ENCODE measurements around the gene PRCD.
"Not testable (repeated sequence)": the region's sequence is repeated elsewhere in the genome, so short reads cannot be mapped to it uniquely, and the experiment has no call there.

Gene PRCD

GRCh38 chr17:76506408-76507345 lies 33.2 kb upstream of the PRCD start:
- peak; percentile 50 for DNase-seq

DNA sequence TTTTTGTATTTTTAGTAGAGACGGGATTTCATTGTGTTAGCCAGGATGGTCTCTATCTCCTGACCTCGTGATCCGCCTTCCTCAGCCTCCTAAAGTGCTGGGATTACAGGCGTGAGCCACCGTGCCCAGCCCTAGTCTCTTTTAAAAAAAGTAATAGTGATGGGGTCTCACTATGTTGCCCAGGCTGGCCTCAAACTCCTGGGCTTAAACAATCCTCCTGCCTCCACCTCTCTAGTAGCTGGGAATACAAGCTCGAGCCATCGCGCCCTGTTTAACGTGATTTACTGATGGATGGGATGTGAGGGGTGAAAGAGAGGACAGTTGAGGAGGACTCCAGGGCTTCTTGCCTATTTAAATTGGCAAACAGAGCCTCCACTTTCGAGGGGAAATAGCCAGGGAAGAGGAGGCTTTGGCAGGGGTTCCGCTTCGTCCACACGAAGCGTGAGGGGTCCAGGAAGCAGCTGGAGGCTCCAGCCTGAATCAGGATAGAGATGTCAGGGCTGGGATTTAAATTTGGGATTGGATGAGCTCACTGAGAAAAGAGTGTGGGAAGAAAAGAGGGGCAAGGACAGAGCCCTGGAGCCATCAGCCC lies 31.3 kb upstream of the PRCD start:
- DNase-seq, result not testable (repeated sequence)

DNA sequence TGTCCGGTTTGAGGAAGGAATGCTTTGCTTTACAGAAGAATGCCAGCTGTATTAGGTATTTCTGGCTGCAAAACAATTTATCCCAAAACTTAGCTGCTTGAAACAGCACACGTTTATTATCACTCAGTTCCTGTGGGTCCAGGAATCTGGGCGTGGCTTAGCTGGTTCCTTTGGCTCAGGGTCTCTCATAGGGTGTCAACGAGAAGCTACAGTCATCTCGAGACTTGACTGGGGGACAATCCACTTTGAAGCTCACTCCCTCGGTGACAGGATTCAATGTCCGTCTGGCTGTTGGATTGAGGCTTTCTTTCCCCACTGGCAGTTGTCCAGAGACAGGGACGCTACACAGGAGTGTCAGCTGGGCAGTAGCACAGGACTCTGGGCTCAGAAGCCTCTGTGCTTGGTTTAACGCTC lies 29.0 kb upstream of the PRCD start:
- no peak for DNase-seq

DNA sequence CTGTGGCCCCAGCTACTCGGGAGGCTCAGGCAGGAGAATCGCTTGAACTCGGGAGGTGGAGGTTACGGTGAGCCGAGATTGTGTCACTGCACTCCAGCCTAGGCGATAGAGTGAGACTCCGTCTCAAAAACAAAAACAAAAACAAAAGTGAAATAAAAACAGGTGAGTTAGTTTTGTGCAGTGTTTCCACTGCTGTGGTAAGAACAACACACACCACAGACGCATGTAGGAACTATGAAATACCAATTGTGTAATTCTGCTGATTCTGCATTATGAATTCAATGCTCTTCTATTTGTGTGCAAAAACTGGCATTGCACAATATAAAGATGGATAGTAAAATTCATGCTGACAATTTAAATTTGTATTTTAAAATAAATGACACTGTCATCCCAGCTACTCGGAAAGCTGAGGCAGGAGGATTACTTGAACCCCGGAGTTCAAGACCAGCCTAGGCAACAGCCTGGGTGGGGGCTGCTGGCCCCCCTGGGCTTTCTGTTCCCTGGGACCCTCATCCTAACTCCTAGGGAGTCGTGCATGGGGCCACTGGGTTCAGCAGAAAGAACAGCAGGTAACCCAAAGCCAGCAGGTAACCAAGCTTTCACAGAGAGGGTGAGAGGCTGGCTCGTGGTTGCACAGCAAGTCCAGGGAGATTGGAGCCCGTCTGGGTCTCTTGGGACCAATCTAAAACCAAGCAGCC lies 28.0 kb upstream of the PRCD start:
- DNase-seq, result no peak

DNA sequence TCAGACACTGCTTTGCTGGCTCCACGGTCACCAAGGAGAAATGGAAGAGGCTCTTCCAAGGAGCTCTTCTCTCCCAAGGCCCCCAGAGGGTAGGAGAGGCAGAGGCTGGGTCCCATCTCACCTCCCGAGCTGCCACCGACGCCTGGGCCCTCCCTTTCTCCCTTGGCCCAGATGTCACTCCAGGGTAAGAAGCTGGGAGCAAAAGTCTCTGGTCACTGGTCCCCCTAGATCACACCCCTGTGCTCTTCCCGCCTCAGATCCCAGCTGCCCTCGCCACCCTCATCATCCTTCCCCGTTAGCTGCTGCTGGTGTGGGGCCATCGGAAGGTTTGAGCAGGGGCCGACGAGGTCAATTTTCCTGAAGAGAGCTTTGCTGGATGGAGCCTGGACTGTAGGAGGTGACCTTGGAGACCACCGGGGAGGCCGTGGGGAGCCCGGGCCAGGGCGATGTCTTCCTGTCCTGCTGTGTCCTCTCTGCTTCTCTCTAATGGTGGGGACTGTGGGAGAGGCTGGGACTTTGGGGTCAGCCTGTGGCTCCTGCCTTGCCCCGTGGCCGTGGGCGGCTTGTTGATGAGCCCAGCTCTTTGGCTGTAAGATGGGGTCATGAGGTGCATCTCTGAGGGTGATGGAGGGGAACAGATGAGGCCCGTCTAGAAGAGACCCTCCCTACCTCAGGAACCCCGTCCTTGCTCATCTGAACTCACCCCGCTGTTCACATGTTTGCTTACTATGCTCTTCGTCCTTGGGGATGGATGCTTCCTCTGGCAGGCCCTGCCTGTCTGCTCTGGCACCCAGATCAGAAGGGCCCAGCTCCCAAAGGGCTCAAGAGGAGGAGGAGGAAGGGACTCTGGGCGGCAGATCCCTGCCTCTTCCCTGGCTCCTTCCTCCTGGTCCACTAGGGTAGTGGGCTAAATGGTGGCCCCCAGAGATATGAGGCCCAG lies 27.2 kb upstream of the PRCD start:
- no peak for DNase-seq

DNA sequence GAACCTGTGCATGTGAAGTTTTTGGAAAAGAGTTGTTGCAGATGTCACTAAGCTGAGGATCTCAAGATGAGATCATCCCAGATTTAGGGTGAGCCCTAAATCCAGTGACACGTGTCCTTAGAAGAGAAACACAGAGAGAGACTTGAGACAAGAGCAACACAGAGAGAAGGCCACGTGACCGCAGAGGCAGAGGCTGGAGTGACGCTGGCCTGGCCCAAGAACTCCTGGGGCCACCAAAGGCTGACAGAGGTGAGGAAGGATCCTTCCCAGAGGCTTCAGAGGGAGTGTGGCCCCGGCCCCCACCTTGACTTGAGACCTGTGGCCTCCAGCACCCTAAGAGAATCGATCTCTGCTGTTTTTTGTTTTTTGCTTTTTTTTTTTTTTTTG lies 26.5 kb upstream of the PRCD start:
- no peak for DNase-seq

- DNase-seq, result not testable (repeated sequence)
Measured at GRCh38 chr17:76514355-76514754, 25.5 kb upstream of the PRCD start.

- DNase-seq, result no peak
Measured at GRCh38 chr17:76515274-76515949, 24.4 kb upstream of the PRCD start.

GRCh38 chr17:76517638-76518038 lies 22.2 kb upstream of the PRCD start:
- no peak for DNase-seq

GRCh38 chr17:76519048-76519966 lies 20.5 kb upstream of the PRCD start:
- DNase-seq, result no peak

DNA sequence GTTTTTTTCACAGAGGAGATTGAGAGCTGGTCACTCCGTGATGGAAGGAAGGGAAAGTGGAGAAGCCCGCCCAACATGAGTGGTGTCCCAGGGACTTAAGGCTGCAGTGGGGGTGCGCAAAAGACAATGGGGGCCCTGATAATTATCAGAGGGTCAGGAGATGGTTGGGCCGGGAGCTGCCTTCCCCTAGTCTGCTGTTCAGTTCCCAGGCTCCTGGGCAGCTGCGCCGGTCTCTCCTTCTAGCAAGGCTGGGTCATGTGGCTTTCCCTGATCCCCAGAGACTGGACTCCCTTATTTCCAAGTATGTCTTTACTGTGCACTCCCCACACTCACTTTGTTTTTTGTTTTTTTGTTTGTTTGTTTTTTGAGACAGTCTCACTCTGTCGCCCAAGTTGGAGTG lies 18.6 kb upstream of the PRCD start:
- no peak for DNase-seq

GRCh38 chr17:76521683-76522082 lies 18.2 kb upstream of the PRCD start:
- not testable (repeated sequence) for DNase-seq

GRCh38 chr17:76523084-76524037 lies 16.5 kb upstream of the PRCD start:
- DNase-seq, result peak; percentile 40

DNA sequence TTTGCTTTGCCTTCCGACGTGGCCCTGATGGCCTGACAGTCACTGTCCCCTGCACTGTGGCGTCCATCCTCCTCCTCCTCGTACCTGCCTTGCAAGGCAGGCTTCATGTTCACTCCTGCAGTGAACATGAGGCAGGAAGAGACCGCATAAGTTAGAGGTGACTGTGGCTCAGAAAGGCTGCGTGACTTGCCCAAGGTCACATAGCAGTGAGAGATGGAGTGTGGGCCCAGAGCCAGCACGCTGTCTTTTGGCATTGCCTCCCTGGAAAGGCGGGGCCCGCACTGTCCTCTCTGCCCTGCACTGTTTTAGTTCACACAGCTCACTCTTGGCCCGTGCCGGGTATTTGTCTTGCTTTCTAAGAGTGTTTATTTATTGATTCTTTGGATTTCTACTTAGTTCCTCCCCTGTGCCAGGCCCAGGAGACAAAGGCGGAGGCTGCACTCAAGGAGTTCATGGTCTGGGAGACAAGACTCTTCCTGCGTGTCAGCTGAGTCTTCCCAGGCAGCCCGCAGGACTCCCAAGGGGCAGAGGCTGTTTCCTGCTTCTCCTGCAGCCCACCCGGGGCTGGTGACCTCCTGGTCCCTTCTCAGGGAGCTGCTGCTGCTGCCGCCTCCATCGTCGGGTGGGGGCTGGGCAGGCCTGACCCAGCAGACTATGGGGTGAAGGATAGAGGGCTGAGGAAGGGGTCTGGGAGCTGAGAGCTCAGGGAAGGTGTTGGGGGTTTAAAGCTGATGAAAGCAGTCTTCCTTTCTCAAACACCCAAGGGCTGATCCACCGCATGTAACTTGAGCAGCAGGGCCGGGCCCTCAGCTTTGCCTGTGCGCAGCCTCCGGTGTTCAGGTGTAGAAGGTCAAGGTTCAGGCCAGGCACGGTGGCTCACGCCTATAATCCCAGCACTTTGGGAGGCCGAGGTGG lies 15.0 kb upstream of the PRCD start:
- DNase-seq, result no peak

DNA sequence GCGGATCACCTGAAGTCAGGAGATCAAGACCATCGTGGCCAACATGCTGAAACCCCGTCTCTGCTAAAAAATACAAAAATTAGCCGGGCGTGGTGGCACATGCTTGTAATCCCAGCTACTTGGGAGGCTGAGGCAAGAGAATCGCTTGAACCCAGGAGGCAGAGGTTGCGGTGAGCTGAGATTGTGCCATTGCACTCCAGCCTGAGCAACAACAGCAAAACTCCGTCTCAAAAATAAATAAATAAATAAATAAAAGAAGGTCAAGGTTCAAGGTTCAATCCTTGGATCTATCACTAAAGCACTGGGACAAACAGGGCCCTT lies 14.4 kb upstream of the PRCD start:
- not testable (repeated sequence) for DNase-seq

GRCh38 chr17:76527016-76527415 lies 12.8 kb upstream of the PRCD start:
- not testable (repeated sequence) for DNase-seq

DNA sequence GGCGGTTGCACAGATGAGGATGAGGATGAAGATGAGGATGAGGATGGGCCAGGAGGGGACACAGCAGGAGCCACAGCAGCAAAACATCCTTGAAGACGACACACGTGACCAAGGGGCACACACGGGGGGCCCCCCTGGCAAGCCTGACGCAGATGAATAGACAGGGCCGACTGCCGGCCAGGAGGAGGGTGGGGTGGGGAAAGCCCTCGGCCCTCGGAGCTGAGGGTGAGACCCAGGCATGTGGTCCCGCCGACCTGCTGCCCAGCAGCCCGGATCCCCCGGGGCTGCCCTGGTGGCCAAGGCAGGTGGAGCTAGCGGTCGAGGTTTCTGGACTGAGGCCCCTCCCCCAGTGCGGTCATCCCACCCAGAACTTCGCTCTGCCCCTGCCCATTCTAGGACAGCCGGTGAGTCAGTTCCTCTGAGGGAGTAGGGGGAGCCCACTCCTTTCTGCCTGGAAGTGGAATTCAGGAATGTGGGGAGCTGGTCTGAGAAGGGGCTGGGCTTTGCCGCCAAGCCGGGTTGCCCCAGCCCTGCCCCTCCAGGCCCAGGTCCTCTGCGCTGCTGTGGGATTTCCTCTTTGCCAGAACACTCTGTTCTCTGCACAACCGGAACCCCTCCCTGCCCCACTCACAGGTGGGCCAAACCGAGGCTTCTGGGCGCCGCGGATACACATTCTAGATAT lies 12.3 kb upstream of the PRCD start:
- no peak for DNase-seq

DNA sequence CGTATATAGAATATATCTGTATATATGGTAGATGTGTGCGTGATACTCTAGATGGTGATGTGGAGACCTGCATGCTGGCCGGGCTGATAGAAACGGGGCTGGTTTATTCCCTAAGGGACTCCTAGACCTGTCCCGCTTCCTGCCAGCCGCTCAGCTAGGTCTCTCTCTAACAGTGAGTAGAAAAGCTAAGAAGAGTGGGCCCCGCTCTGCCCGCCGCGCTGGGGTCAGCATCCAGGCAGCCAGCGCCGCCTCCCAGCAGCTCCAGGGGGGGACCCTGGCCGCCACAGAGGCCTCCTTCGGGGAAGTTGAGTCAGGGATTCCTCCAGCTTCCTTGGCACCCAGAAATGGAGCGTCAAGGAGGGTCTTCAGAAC lies 11.7 kb upstream of the PRCD start:
- no peak for DNase-seq

Data from DMS79 treated with DMSO at 0.1 percent for 48 hours (cell line).